GM12878 (cell line): Measurements from ENCODE around the gene PKN2. TPM values are rescaled to one million over a fixed set of nuclear protein-coding genes. Genes with fewer than 3 reads are reported as not detected.
"Not testable (repeated sequence)": the region's sequence is repeated elsewhere in the genome, so short reads cannot be mapped to it uniquely, and the experiment has no call there.

Source experiments
- ATAC-seq: fragments of 200-7000 bp; cut with Tn5 transposase; 3 replicates; pipeline ENCODE4 v1.9.1; 2020; ENCODE audit warnings: mild to moderate bottlenecking, moderate library complexity
- BruUV-seq: library from RNA; stranded (reverse); fragments of 400-500 nt; replicated peaks from 2 replicates; lab custom pipeline; 2021; lab: Mats Ljungman, UMichigan
- CTCF ChIA-PET: fragments of 300-600 bp; sonication (Branson Sonifier 250); formaldehyde crosslinking; extraction: SDS; loops from one replicate; lab custom pipeline; 2021; ENCODE audit warnings: inconsistent platforms; lab: Yijun Ruan, JAX
- POLR2A ChIA-PET: fragments of 350-600 bp; formaldehyde crosslinking; extraction: SDS; loops from one replicate; lab custom pipeline; 2021; ENCODE audit warnings: inconsistent platforms; lab: Charles Lee
- RAD21 ChIA-PET: fragments of 300-600 bp; sonication (Branson Sonifier 250); formaldehyde crosslinking; loops from one replicate; lab custom pipeline; 2023; ENCODE audit warnings: antibody characterized with exemption; ENCODE audit not compliant: unreplicated experiment; lab: Charles Lee
- SMC1A ChIA-PET: fragments of 300-600 bp; sonication (Branson Sonifier 250); formaldehyde crosslinking; loops from one replicate; lab custom pipeline; 2023; ENCODE audit not compliant: unreplicated experiment, uncharacterized antibody; lab: Charles Lee
- DNase-seq: peaks from one replicate; pipeline ENCODE4 v3.0.0-alpha.2; 2011; ENCODE audit warnings: low read depth, low spot score
- FAIRE-seq: peaks from 3 replicates; lab custom pipeline; 2011; peaks lifted over from hg19 to GRCh38; lab: Jason Lieb, UNC
- H2AFZ ChIP-seq: 2 replicates; pipeline ENCODE4 v1.6.0; 2011; ENCODE audit warnings: low read depth, low read length, control low read depth; ENCODE audit not compliant: control insufficient read depth
- H3K27ac ChIP-seq: 2 replicates; pipeline ENCODE4 v1.5.1; 2011; ENCODE audit warnings: control low read depth; ENCODE audit not compliant: control insufficient read depth, insufficient read depth
- H3K27me3 ChIP-seq, 2 experiments: replicated peaks in 1 of 2; 2 replicates each; pipeline versions ENCODE4 v1.6.0 to v1.6.1; 2011; ENCODE audit warnings: low read length in 1 of 2; ENCODE audit not compliant: control insufficient read depth in 2 of 2, insufficient read depth in 2 of 2
- H3K36me3 ChIP-seq, 2 experiments: 2 replicates each; pipeline ENCODE4 v1.5.1; 2011; ENCODE audit warnings: low read length in 1 of 2; ENCODE audit not compliant: control insufficient read depth in 2 of 2, insufficient read depth in 2 of 2
- H3K4me1 ChIP-seq: 2 replicates; pipeline ENCODE4 v1.6.1; 2011; ENCODE audit warnings: mild to moderate bottlenecking, low read length, moderate library complexity, mixed read lengths; ENCODE audit not compliant: control insufficient read depth, insufficient read depth
- H3K4me2 ChIP-seq: 2 replicates; pipeline ENCODE4 v1.6.0; 2011; ENCODE audit warnings: control low read depth; ENCODE audit not compliant: control insufficient read depth, insufficient read depth
- H3K4me3 ChIP-seq: fragments of 200-600 bp; sonication (generic); 2 replicates; pipeline ENCODE4 v1.5.1; 2016
- H3K79me2 ChIP-seq: 2 replicates; pipeline ENCODE4 v1.6.0; 2011; ENCODE audit warnings: low read length; ENCODE audit not compliant: control insufficient read depth, insufficient read depth
- H3K9ac ChIP-seq: 2 replicates; pipeline ENCODE4 v1.8.0; 2011; ENCODE audit warnings: low read length, control low read depth, mixed read lengths; ENCODE audit not compliant: control insufficient read depth, insufficient read depth
- H3K9me3 ChIP-seq: replicated peaks from 3 replicates; pipeline ENCODE4 v1.5.1; 2011; ENCODE audit warnings: mild to moderate bottlenecking, low read length; ENCODE audit not compliant: control insufficient read depth, insufficient read depth
- H4K20me1 ChIP-seq: 2 replicates; pipeline ENCODE4 v1.6.0; 2011; ENCODE audit not compliant: control insufficient read depth, insufficient read depth
- NFYB ChIP-seq: IDR thresholded peaks from 2 replicates; pipeline ENCODE4 v1.6.1; 2011; ENCODE audit warnings: low read depth, mild to moderate bottlenecking, low read length, improper control_type of control experiment, moderate library complexity; ENCODE audit not compliant: insufficient read depth
- WGBS: methylation state at CpG from one replicate; pipeline ENCODE4 v1.1.6; 2016; ENCODE audit warnings: low lambda C conversion rate; ENCODE audit not compliant: insufficient replicate concordance, insufficient coverage; ENCODE audit errors: missing lambda C conversion rate; 5-methylcytosine and 5-hydroxymethylcytosine counted together
- in situ Hi-C: fragments of 300-500 bp; cut with MboI; formaldehyde crosslinking; loops from 9 replicates; pipeline ENCODE4 v1.14.3; 2018; ENCODE audit warnings: mixed read lengths
- intact Hi-C: fragments of 100-400 bp; cut with micrococcal nuclease; formaldehyde crosslinking; loops from one replicate; pipeline ENCODE4 v1.14.2; 2022; ENCODE audit not compliant: unreplicated experiment
- polyA plus RNA-seq, 11 experiments: library from polyadenylated mRNA; depleted of rRNA in 4 of 11; unstranded in 6 of 11; stranded (reverse) in 5 of 11; fragments of >200 nt; fragmentation: Nextera tagmentation in 4 of 11; fragmentation: Illumina TruSeq in 1 of 11; extraction: Ambion mirVana in 4 of 11; extraction: Trizol in 1 of 11; gene quantifications; 1 replicate in 1 of 11; 2 replicates in 10 of 11; pipeline versions ENCODE4 v1.2.1 to v1.2.3, GENCODE V29; 2011 to 2016; ENCODE audit warnings: inconsistent platforms in 2 of 11, missing spikeins in 2 of 11, low read depth in 1 of 11
- total RNA-seq, 4 experiments: library from RNA; depleted of rRNA in 3 of 4; stranded (reverse); fragments of >200 nt in 3 of 4; fragmentation: Illumina TruSeq in 1 of 4; extraction: Trizol in 1 of 4; gene quantifications; 2 replicates each; pipeline versions ENCODE4 v1.2.1 to v1.2.3, GENCODE V29; 2013 to 2021

The PKN2 gene
- total and polyA plus RNA-seq, 10 of the 15 experiments (the other 5 are each of a cell fraction or from before 2014, with no cell fraction given): 2.6 to 18.3 (median 12.9) TPM

- intact Hi-C loops: no loop called here
- no peak overlapping the region for H3K4me3 ChIP-seq
- BruUV-seq: no TSS peak
- no peak for ATAC-seq
- no peak for DNase-seq
- no peaks in the 10 kb centered on the region for H3K27me3 ChIP-seq
- no peaks in the 10 kb centered on the region for H3K9me3 ChIP-seq
- H3K4me2 ChIP-seq: no peak overlapping the region
- H3K27ac ChIP-seq: no peak overlapping the region
- peaks cover 0 to 5% of the 10 kb centered on the region in 2 experiments; a peak in 2 of 4 replicates for H3K36me3 ChIP-seq
- no peaks in the 10 kb centered on the region for H3K4me1 ChIP-seq
- RAD21 ChIA-PET: no interaction called here
- no peak for FAIRE-seq
- TF ChIP-seq NFYB: no peak
- CTCF ChIA-PET: no interaction called here
- H2AFZ ChIP-seq: no peak overlapping the region
- no peaks in the 10 kb centered on the region for H4K20me1 ChIP-seq
- 100% methylated on average over 1 of the region's 1 CpG for WGBS
- no peaks in the 10 kb centered on the region for H3K79me2 ChIP-seq
- no peak overlapping the region for H3K9ac ChIP-seq
- SMC1A ChIA-PET: interaction anchor here (1.2 kb wide), 1 partner anchor 17 kb away, joined by 3 read pairs; no protein-coding TSS in a partner anchor
- in situ Hi-C loops: no loop called here
- POLR2A ChIA-PET: no interaction called here
Observed at GRCh38 chr1:88813471-88813870, 129.4 kb downstream of the PKN2 start.

DNA sequence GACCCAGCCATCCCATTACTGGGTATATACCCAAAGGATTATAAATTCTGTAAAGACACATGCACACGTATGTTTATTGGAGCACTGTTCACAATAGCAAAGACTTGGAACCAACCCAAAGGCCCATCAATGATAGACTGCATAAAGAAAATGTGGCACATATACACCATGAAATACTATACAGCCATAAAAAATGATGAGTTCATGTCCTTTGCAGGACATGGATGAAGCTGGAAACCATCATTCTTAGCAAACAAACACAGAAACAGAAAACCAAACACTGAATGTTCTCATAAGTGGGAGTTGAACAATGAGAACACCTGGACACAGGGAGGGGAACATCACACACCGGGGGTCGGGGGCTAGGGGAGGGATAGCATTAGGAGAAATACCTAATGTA lies 135.6 kb downstream of the PKN2 start:
- ATAC-seq, RAD21 ChIA-PET, FAIRE-seq, H3K4me3 ChIP-seq, H3K79me2 ChIP-seq, H2AFZ ChIP-seq, CTCF ChIA-PET, POLR2A ChIA-PET, H4K20me1 ChIP-seq, H3K4me2 ChIP-seq, H3K27me3 ChIP-seq, in situ Hi-C loops, intact Hi-C loops, H3K27ac ChIP-seq, H3K9ac ChIP-seq, SMC1A ChIA-PET, BruUV-seq, DNase-seq, H3K4me1 ChIP-seq, H3K36me3 ChIP-seq, H3K9me3 ChIP-seq: not testable (repeated sequence)
- 100% methylated on average over 3 of the region's 3 CpGs for WGBS
